Measurements from ENCODE around the gene XCL2.
"Not testable (repeated sequence)": the region's sequence is repeated elsewhere in the genome, so short reads cannot be mapped to it uniquely, and the experiment has no call there.

The XCL2 gene, protein sequence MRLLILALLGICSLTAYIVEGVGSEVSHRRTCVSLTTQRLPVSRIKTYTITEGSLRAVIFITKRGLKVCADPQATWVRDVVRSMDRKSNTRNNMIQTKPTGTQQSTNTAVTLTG

DNA sequence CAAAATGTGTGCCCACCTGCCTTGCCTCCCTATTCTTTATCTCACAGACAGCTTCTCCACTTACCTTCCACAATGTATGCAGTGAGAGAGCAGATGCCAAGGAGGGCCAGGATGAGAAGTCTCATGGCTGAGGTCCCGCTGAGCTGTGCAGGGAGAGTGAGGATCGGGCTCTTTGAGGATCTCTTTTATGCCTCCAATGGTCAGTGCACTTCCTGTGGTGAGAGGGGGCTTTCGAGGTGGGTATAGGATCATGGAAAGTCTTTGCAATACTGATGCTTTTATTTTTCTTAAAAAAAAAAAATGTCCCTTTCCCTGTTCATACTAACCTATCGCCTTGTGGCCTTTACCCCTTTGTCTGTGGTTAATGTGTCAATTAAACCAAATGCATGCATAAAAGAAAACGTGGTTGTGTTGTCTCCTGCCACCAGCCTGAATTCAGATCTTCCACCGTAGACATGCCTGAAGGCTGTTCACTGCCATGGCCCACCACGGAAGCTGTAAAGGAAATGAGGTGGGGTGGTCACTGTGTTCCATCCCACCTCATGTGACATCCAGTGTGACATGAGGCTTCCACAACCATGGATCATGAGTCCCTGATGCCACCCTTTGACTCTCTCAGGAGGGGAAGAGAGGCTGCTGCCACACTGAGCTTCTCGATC is at the start of gene XCL2:
TSS of gene XCL2 (minus strand) at position 158 of the 659 bp plus-strand sequence. CDS start at position 125, 33 bp downstream.
- DNase-seq = not testable (repeated sequence)

GRCh38 chr1:168591641-168592250 is 47.9 kb upstream of the XCL2 start:
- DNase-seq = no peak

GRCh38 chr1:168591066-168591465 is 47.3 kb upstream of the XCL2 start:
- no peak for DNase-seq

DNA sequence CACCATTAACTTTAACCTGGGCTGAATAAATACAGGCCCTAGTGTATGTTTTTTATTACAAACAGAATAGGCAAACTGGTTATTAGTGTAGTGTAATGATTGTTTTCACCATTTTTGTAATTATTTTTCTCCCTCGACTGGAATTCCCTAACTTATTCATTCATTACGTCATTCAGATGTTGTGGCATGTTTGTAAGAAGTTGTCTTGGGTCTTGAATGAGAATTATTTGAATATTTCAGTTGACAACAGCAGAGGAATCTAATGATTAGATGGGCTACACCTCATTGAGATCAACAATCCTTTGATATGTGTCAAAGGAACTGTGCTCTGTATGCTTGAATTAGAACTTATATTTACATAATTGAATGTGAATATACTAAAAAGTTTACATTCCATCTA is 45.4 kb upstream of the XCL2 start:
- DNase-seq = no peak

DNA sequence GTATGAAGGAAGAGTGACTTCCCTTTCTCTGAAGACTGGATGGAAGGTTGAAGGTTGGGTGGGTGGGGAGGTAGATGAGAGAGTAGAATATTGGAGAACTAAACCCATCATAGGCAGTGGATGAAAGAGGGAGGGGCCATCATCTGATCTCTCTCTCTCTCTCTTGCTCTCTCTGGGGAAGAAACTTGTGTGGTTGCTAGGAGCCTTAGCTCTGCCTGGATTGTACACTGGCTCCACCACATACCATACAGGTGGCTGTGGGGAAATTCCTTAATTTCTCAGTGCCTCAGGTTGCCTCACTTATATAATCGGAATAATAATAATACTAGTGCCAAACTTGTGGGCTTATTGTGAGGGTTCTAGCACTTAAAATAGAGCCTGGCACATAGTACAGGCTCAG is 42.1 kb upstream of the XCL2 start:
- no peak for DNase-seq

DNA sequence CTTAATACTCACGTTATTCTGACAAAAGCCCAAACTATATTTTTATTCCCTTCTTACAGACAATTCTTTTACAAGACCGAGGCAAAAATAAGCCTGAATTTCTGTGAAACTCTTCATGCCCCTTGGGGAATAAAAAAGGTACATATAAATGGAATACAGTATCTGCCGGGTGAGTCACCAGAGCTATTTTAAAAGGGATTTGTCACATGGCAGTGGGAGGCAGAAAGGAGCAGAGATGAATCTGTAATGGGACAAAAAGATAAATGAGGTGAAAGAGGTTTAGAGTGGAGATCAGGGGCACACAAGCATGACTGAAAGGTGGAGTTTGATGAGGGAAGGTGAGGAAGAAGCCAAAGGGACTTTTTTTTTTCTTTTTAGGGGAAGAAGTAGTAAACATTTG is 41.4 kb upstream of the XCL2 start:
- DNase-seq = no peak

- no peak for DNase-seq
Measured at GRCh38 chr1:168583571-168583970, 39.8 kb upstream of the XCL2 start.

DNA sequence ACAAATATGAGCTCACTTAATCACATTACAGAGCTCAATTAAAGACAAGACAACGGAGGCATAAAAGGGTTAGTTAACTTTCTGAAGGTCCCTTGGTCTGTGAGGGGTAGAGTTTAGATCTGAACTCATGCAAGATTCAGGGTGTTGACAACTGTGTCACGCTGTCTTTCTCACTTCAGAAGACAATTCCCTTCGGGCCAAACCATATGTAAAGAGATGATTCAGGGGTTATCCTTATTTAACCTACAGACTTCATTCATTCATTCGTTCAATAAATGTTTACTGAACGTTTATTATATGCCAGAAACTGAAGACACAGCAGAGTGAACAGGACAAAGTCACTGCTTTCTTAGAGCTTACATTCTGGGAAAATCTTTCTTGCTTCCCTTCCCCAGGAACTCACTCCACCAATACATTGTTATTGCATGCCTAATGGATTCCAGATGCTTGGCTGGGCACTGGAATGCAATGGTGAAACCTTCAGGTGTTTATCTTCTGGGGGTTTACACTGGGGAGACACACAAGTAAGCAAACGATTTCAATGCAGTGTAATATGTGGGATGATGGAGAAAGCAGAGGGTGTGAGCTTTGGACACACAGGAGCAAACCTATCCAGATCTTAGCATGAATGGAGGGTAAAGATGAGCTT is 39.0 kb upstream of the XCL2 start:
- no peak for DNase-seq

- DNase-seq = no peak
Measured at GRCh38 chr1:168581817-168582572, 38.2 kb upstream of the XCL2 start.

- not testable (repeated sequence) for DNase-seq
Measured at GRCh38 chr1:168580991-168581390, 37.2 kb upstream of the XCL2 start.

- not testable (repeated sequence) for DNase-seq
Measured at GRCh38 chr1:168580290-168580689, 36.5 kb upstream of the XCL2 start.

GRCh38 chr1:168578531-168579185 is 34.9 kb upstream of the XCL2 start:
- not testable (repeated sequence) for DNase-seq

DNA sequence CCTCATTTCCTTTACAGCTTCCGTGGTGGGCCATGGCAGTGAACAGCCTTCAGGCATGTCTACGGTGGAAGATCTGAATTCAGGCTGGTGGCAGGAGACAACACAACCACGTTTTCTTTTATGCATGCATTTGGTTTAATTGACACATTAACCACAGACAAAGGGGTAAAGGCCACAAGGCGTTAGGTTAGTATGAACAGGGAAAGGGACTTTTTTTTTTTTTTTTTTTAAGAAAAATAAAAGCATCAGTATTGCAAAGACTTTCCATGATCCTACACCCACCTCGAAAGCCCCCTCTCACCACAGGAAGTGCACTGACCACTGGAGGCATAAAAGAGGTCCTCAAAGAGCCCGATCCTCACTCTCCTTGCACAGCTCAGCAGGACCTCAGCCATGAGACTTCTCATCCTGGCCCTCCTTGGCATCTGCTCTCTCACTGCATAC is 32.5 kb upstream of the XCL2 start, which contains the start of gene XCL1:
TSS of gene XCL1 (plus strand) at position 361 of the 444 bp plus-strand sequence. CDS start at position 394, 33 bp downstream.
- not testable (repeated sequence) for DNase-seq

GRCh38 chr1:168574234-168574633 is 30.4 kb upstream of the XCL2 start:
- DNase-seq = not testable (repeated sequence)

DNA sequence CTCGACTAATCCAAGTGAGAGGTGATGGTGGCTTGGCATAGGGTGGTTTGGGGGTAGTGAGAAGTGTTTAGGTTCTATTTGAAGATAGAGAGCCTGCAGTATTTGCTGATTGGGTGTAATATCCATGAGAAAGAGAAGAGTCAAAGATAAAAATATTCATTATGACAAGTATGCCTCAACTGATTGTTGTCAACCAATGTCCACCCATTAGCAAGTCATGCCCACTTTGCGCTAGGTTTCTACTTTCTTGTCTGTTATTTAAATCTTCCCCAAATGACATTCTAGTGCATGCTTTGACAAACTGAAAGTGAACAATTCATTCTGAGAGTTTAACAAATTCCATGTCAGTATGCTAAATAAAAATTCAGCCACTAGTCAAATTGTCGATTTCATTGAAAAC is 28.8 kb upstream of the XCL2 start:
- DNase-seq = no peak

DNA sequence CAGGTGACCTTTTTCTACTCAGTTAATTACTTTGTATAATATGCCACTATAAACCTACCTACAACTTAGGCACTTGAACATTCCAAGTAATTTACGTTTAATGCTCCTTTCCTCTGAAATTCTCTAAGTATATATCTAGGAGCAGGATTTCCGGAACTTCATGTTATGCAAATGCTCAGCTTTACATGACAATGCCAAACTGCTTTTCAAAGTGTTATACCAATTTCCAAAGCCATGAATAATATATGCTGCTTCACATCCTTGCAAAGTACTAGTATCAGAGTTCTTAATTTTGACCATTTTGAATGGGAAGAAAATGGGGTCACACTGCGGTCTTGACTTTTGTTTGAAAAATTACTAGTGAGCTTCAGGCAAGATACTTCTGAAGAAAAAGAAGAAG is 26.9 kb upstream of the XCL2 start:
- no peak for DNase-seq

- DNase-seq = no peak
Measured at GRCh38 chr1:168568346-168568745, 24.5 kb upstream of the XCL2 start.

DNA sequence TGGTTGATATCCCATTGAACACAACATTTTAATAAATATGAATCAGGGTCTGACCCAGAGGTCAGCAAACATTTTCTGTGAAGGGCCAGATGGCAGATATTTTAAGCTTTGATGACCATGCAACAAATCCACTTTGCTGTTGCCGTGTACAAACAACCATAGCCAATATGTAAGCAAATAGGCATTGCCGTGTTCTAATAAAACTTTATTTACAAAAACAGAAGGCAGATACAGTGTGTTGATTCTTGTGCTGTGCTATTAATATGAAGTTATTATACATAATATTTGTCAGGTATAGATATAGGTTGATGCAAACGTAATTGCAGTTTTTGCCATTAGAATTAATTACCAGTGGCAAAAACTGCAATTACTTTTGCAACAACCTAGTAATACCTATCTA is 23.8 kb upstream of the XCL2 start:
- DNase-seq = no peak

DNA sequence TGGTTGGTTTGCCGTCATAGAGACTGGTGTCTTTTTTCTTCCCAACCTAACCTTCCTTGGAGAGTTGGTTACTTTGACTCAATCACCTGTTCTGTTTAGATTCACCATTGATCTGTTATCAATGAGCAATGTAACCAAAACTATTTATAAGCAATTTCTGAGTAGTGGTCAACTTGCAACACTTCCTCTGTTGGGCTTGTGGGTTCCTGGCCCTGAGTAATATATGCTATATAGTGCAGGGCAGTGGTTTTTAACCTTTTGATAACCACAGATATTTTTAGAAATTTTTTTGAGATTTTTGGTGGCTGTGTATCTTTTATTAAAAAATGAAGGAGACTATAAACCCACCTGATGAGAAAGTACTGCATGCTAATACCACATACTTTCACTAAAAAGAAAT is 23.2 kb upstream of the XCL2 start:
- no peak for DNase-seq

GRCh38 chr1:168565825-168566224 is 22.0 kb upstream of the XCL2 start:
- DNase-seq = no peak

DNA sequence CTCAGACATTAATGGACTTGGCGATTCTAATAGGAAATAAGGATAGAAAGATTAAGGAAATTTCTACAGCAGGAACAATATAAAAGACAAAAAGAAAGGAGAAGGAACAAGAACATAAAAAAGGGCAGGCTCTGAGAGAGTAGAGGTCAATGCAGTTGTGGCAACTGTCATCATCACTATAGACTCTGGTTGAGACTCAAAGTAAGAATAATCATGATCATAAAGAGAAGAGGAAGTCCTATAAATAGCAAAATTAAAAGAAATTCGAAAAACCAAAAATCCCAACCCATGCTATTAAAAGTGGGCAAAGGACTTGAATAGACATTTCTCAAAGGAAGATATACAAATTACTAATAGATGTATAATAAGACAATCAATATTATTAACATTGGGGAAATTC is 18.2 kb upstream of the XCL2 start:
- DNase-seq = no peak

- no peak for DNase-seq
Measured at GRCh38 chr1:168560370-168560769, 16.6 kb upstream of the XCL2 start.

GRCh38 chr1:168556647-168557046 is 12.8 kb upstream of the XCL2 start:
- DNase-seq = no peak

Data from activated CD4-positive, alpha-beta T cell treated with anti-CD3 and anti-CD28 coated beads, Interleukin-2, amount 50 U/mL, for 1 hour (primary cell).